WTC11 (cell line): ENCODE results near the gene ESYT2.

Source experiments
- ATF1 ChIP-seq: sonication (generic); formaldehyde crosslinking; IDR thresholded peaks from 2 replicates; pipeline ENCODE4 v1.8.1; 2023; ENCODE audit warnings: mild to moderate bottlenecking, moderate library complexity, missing genetic modification reagents
- ELF4 ChIP-seq: sonication (generic); formaldehyde crosslinking; IDR thresholded peaks from 2 replicates; pipeline ENCODE4 v1.8.1; 2022; ENCODE audit warnings: low read depth, mild to moderate bottlenecking, moderate library complexity, missing genetic modification reagents
- FOXK1 ChIP-seq: sonication (generic); formaldehyde crosslinking; IDR thresholded peaks from 2 replicates; pipeline ENCODE4 v1.8.0; 2022; ENCODE audit warnings: mild to moderate bottlenecking, moderate library complexity, missing genetic modification reagents
- GABPB1 ChIP-seq: sonication (generic); formaldehyde crosslinking; IDR thresholded peaks from 2 replicates; pipeline ENCODE4 v1.8.1; 2023; ENCODE audit warnings: mild to moderate bottlenecking, missing genetic modification reagents
- MXD4 ChIP-seq: fragments of 250-450 bp; sonication (Bioruptor Pico); IDR thresholded peaks from 2 replicates; pipeline ENCODE4 v1.8.0; 2021; ENCODE audit warnings: mild to moderate bottlenecking, moderate library complexity, borderline replicate concordance
- ZBTB21 ChIP-seq: sonication (generic); formaldehyde crosslinking; IDR thresholded peaks from 2 replicates; pipeline ENCODE4 v1.8.1; 2023; ENCODE audit warnings: mild to moderate bottlenecking, missing genetic modification reagents, borderline replicate concordance
- TF ChIP-seq, protein P1 (sequence below): fragments of 200-600 bp; IDR thresholded peaks from 2 replicates; pipeline ENCODE4 v1.8.0; 2022; ENCODE audit warnings: antibody characterized with exemption
- TF ChIP-seq, protein P2 (sequence below): sonication (generic); formaldehyde crosslinking; IDR thresholded peaks from 2 replicates; pipeline ENCODE4 v1.8.0; 2023; ENCODE audit warnings: missing genetic modification reagents
- TF ChIP-seq, protein P3 (sequence below): sonication (generic); formaldehyde crosslinking; IDR thresholded peaks from 2 replicates; pipeline ENCODE4 v1.8.0; 2022; ENCODE audit warnings: mild to moderate bottlenecking, missing genetic modification reagents
- TF ChIP-seq, protein P4 (sequence below): sonication (generic); formaldehyde crosslinking; IDR thresholded peaks from 2 replicates; pipeline ENCODE4 v1.8.1; 2022; ENCODE audit warnings: low read depth, missing genetic modification reagents, borderline replicate concordance
- TF ChIP-seq, protein P5 (sequence below): fragments of 250-450 bp; sonication (Bioruptor Pico); IDR thresholded peaks from 2 replicates; pipeline ENCODE4 v1.8.0; 2021; ENCODE audit warnings: mild to moderate bottlenecking

DNA sequence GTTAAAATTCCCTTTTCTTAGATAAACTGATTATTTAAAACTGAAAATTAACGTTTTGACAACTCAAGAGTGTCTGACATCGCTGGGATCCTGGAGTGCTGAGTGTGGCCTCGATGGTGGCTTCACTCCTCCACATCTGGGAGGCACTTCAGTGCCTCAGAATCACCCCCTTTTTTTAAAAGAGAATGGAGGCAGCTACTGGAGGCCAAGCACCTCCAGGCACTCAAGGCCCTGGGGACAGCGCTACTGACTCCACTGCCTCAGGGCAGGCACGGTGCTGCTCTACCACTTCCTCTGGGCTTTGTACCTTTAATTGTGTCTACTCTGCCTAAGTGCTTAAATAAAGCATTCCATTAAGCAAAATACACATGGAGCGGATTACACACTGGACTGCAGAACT is 97.5 kb downstream of the ESYT2 start:
- no peak for TF ChIP-seq MXD4 (CRISPR knock-in tag)
- TF ChIP-seq, protein P1, sequence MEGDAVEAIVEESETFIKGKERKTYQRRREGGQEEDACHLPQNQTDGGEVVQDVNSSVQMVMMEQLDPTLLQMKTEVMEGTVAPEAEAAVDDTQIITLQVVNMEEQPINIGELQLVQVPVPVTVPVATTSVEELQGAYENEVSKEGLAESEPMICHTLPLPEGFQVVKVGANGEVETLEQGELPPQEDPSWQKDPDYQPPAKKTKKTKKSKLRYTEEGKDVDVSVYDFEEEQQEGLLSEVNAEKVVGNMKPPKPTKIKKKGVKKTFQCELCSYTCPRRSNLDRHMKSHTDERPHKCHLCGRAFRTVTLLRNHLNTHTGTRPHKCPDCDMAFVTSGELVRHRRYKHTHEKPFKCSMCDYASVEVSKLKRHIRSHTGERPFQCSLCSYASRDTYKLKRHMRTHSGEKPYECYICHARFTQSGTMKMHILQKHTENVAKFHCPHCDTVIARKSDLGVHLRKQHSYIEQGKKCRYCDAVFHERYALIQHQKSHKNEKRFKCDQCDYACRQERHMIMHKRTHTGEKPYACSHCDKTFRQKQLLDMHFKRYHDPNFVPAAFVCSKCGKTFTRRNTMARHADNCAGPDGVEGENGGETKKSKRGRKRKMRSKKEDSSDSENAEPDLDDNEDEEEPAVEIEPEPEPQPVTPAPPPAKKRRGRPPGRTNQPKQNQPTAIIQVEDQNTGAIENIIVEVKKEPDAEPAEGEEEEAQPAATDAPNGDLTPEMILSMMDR = no peak
- TF ChIP-seq, protein P2, sequence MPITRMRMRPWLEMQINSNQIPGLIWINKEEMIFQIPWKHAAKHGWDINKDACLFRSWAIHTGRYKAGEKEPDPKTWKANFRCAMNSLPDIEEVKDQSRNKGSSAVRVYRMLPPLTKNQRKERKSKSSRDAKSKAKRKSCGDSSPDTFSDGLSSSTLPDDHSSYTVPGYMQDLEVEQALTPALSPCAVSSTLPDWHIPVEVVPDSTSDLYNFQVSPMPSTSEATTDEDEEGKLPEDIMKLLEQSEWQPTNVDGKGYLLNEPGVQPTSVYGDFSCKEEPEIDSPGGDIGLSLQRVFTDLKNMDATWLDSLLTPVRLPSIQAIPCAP (CRISPR knock-in tag) = no peak
- TF ChIP-seq ATF1 (CRISPR knock-in tag) = no peak
- no peak for TF ChIP-seq ZBTB21 (CRISPR knock-in tag)
- no peak for TF ChIP-seq ELF4 (CRISPR knock-in tag)
- no peak for TF ChIP-seq FOXK1 (CRISPR knock-in tag)
- TF ChIP-seq, protein P3, sequence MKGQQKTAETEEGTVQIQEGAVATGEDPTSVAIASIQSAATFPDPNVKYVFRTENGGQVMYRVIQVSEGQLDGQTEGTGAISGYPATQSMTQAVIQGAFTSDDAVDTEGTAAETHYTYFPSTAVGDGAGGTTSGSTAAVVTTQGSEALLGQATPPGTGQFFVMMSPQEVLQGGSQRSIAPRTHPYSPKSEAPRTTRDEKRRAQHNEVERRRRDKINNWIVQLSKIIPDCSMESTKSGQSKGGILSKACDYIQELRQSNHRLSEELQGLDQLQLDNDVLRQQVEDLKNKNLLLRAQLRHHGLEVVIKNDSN (CRISPR knock-in tag) = no peak
- no peak for TF ChIP-seq GABPB1 (CRISPR knock-in tag)
- TF ChIP-seq, protein P4, sequence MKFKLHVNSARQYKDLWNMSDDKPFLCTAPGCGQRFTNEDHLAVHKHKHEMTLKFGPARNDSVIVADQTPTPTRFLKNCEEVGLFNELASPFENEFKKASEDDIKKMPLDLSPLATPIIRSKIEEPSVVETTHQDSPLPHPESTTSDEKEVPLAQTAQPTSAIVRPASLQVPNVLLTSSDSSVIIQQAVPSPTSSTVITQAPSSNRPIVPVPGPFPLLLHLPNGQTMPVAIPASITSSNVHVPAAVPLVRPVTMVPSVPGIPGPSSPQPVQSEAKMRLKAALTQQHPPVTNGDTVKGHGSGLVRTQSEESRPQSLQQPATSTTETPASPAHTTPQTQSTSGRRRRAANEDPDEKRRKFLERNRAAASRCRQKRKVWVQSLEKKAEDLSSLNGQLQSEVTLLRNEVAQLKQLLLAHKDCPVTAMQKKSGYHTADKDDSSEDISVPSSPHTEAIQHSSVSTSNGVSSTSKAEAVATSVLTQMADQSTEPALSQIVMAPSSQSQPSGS = no peak
- TF ChIP-seq, protein P5, sequence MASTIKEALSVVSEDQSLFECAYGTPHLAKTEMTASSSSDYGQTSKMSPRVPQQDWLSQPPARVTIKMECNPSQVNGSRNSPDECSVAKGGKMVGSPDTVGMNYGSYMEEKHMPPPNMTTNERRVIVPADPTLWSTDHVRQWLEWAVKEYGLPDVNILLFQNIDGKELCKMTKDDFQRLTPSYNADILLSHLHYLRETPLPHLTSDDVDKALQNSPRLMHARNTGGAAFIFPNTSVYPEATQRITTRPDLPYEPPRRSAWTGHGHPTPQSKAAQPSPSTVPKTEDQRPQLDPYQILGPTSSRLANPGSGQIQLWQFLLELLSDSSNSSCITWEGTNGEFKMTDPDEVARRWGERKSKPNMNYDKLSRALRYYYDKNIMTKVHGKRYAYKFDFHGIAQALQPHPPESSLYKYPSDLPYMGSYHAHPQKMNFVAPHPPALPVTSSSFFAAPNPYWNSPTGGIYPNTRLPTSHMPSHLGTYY (CRISPR knock-in tag) = no peak
